NCI-H2081 (cell line): ENCODE measurements around the gene SHC2.
"Not testable (repeated sequence)": the region's sequence is repeated elsewhere in the genome, so short reads cannot be mapped to it uniquely, and the experiment has no call there.

Experiments used
- DNase-seq, 2 experiments: peaks; one replicate each; lab custom pipeline; 2025; lab: John Stamatoyannopoulos, UW

The SHC2 gene

GRCh38 chr19:447064-447426 lies 13.8 kb downstream of the SHC2 start:
- no peak for DNase-seq

GRCh38 chr19:444677-445210 lies 16.1 kb downstream of the SHC2 start:
- no peak for DNase-seq

- DNase-seq: no peak
Measured at GRCh38 chr19:443005-443404, 17.8 kb downstream of the SHC2 start.

- no peak for DNase-seq
Measured at GRCh38 chr19:442085-442484, 18.7 kb downstream of the SHC2 start.

GRCh38 chr19:441213-441836 lies 19.5 kb downstream of the SHC2 start:
- no peak for DNase-seq

GRCh38 chr19:440391-441212 lies 20.2 kb downstream of the SHC2 start:
- no peak for DNase-seq

GRCh38 chr19:439167-439900 lies 21.5 kb downstream of the SHC2 start:
- DNase-seq: no peak

- DNase-seq: no peak
Measured at GRCh38 chr19:438416-438958, 22.3 kb downstream of the SHC2 start.

- no peak for DNase-seq
Measured at GRCh38 chr19:437041-437440, 23.8 kb downstream of the SHC2 start.

GRCh38 chr19:436413-436950 lies 24.4 kb downstream of the SHC2 start:
- no peak for DNase-seq

GRCh38 chr19:435707-436412 lies 25.0 kb downstream of the SHC2 start:
- DNase-seq: peak; percentile 14 to 58

- peak in 1 of 2 experiments; percentile 47 for DNase-seq
Measured at GRCh38 chr19:435056-435706, 25.7 kb downstream of the SHC2 start.

GRCh38 chr19:434152-434960 lies 26.5 kb downstream of the SHC2 start:
- DNase-seq: no peak

GRCh38 chr19:430701-431100 lies 30.1 kb downstream of the SHC2 start:
- DNase-seq: no peak

- no peak for DNase-seq
Measured at GRCh38 chr19:428149-428548, 32.7 kb downstream of the SHC2 start.

GRCh38 chr19:427675-428074 lies 33.2 kb downstream of the SHC2 start:
- not testable (repeated sequence) for DNase-seq

GRCh38 chr19:426725-427445 lies 33.9 kb downstream of the SHC2 start:
- no peak for DNase-seq

GRCh38 chr19:425056-425455 lies 35.8 kb downstream of the SHC2 start:
- no peak for DNase-seq

- no peak for DNase-seq
Measured at GRCh38 chr19:424546-424945, 36.3 kb downstream of the SHC2 start.
